Kidney tubule cell (primary cell): ENCODE results near the gene ZNF778.
"Not testable (repeated sequence)": the region's sequence is repeated elsewhere in the genome, so short reads cannot be mapped to it uniquely, and the experiment has no call there.

ENCODE experiments used
- DNase-seq: peaks from one replicate; pipeline ENCODE4 v3.0.0-alpha.2; 2018; ENCODE audit warnings: low spot score

Gene ZNF778

GRCh38 chr16:89183463-89183862, 34.0 kb upstream of the ZNF778 start:
- no peak for DNase-seq

DNA sequence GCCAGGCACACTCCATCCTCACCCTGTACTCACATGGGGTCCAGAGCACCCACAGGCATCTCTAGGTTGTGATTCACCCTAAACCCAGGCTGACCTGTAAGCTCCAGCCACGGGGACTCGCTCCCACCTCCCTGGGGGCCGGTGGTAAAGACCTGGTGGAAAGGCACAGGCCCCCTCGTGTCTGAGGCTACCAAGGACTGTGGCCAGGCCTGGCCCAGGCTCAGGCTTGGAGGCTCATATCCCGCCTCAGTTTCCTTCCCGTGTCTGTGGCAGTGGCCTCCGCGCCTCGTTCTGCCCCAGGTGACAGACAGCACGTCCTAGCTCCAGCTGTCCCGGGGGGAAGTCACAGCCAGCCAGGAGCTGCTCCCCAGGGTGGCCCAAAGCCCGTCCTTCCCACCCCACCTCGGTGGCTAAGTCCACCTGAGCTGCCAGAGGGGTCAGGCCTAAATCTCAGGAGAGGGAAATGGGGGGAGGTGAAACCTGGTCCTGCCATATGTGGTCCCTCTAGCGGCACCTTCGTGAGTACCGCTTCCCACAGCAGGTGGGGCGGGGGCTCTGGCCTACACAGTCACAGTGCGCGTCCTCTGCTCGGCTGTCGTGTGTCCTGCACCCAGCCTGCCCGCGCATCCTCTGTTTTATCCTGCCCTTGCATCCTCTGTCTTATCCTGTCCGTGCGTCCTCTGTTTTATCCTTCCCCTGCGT, 33.4 kb upstream of the ZNF778 start:
- no peak for DNase-seq

GRCh38 chr16:89184677-89184932, 32.9 kb upstream of the ZNF778 start:
- no peak for DNase-seq

GRCh38 chr16:89184933-89185794, 32.3 kb upstream of the ZNF778 start:
- no peak for DNase-seq

GRCh38 chr16:89185887-89186592, 31.5 kb upstream of the ZNF778 start:
- DNase-seq: not testable (repeated sequence)

- DNase-seq: not testable (repeated sequence)
Measured at GRCh38 chr16:89186593-89187031, 30.9 kb upstream of the ZNF778 start.

- peak; percentile 13 for DNase-seq
Measured at GRCh38 chr16:89187032-89187769, 30.3 kb upstream of the ZNF778 start.

GRCh38 chr16:89187770-89188392, 29.6 kb upstream of the ZNF778 start:
- DNase-seq: no peak

- not testable (repeated sequence) for DNase-seq
Measured at GRCh38 chr16:89188471-89189357, 28.8 kb upstream of the ZNF778 start.

DNA sequence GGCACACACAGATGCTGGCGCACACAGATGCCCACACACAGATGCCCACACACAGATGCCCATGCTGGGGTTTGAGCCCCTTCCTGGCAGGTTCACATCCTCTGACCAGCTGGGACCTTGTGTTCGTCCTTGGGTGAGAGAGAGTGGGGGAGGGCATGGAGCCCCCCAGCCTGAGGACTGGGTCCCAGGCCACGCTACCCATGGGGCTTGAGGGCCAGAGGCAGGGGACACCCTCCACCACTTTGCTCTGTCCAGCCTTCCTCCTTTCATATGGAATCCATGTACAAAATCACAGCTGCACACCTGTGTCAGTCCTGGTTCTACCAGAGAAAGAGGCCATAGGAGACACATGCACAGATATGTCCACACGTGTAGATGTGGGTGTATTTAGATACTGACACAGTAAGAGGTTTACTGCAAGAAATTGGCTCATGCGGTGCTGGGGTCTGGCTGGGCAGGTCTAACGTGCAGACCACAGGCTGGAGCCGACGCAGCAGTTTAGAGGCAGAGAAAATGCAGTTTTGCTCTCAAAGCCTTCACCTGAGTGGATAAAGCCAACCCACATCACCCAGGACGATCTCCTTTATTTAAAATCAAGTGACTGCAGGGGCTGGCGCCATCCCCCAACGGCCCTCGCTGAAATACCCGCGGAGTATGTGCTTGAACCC, 28.0 kb upstream of the ZNF778 start:
- no peak for DNase-seq

- DNase-seq: no peak
Measured at GRCh38 chr16:89190150-89190958, 27.1 kb upstream of the ZNF778 start.

- DNase-seq: no peak
Measured at GRCh38 chr16:89191033-89191900, 26.2 kb upstream of the ZNF778 start.

DNA sequence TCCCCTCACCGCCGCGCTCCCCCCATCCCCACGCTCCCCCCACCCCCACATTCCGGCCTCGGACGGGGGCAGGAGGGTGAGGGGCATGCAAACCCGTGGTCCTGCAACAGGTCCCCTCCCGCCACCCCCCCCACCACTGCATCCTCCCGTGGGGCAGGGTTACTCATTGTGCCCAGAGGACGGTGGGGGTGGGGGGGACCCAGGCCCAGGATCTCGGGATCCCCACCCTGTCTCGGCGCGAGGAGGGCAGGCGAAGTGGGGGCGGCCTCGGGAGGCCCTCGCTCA, 25.7 kb upstream of the ZNF778 start:
- no peak for DNase-seq

DNA sequence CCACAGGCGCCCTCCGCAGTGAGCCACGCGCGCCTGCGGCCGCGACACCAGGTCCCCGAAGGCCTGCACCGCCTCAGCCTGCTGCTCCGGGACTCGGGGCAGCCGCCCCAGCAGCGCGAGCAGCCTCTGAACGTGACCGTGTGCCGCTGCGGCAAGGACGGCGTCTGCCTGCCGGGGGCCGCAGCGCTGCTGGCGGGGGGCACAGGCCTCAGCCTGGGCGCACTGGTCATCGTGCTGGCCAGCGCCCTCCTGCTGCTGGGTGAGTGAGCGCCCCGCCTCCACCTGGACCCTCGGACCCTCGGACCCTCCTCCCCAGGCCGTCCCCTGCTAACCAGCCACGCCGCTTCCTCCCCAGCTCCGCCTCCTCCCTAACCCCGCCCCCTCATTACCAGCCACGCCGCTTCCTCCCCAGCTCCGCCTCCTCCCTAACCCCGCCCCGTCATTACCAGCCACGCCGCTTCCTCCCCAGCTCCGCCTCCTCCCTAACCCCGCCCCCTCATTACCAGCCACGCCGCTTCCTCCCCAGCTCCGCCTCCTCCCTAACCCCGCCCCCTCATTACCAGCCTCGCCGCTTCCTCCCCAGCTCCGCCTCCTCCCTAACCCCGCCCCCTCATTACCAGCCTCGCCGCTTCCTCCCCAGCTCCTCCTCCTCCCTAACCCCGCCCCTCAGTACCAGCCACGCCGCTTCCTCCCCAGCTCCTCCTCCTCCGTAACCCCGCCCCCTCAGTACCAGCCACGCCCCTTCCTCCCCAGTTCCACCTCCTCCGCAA, 25.1 kb upstream of the ZNF778 start:
- DNase-seq: peak; percentile 72

GRCh38 chr16:89192956-89193575, 24.4 kb upstream of the ZNF778 start:
- peak; percentile 34 for DNase-seq

DNA sequence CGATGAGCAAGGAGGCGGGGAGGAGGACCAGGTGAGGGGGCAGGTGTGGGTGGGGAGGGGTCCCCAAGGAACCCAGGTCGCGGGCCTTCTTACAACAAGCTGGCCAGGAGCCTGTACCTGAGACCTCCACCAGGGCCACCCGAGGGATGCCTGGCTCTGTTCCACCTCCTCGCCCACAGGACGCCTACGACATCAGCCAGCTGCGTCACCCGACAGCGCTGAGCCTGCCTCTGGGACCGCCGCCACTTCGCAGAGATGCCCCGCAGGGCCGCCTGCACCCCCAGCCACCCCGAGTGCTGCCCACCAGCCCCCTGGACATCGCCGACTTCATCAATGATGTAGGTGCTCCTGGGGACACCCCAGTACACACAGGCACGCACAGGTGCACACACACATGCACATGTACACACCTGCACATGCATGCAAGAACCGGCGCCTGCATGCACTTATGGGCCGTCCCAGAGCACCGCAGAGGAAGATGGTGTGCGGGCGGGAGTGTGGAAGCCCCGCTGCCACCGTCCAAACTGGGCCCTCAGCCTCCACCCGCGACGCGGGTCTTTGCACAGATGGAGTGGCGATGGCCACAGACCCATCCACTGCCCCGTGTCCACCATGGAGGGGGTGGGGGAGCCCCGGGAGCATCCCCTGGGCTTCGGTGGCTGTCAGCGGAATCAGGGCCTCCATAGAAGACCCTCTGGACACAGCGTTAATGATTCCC, 23.8 kb upstream of the ZNF778 start:
- DNase-seq: no peak
